Skeletal muscle satellite cell (primary cell): ENCODE measurements around the gene PNPLA3. TPM values are rescaled to one million over a fixed set of nuclear protein-coding genes. Genes with fewer than 3 reads are reported as not detected.

Experiments
- H3K27me3 ChIP-seq: 2 replicates; pipeline ENCODE4 v1.7.0; 2013; ENCODE audit warnings: low read length; ENCODE audit not compliant: control insufficient read depth, insufficient read depth
- H3K36me3 ChIP-seq: 2 replicates; pipeline ENCODE4 v1.7.0; 2013; ENCODE audit warnings: mild to moderate bottlenecking, control low read depth, low read length; ENCODE audit not compliant: insufficient read depth
- H3K4me1 ChIP-seq: 2 replicates; pipeline ENCODE4 v1.7.0; 2013; ENCODE audit warnings: low read length; ENCODE audit not compliant: control insufficient read depth, insufficient read depth
- H3K4me2 ChIP-seq: 2 replicates; pipeline ENCODE4 v1.7.0; 2013; ENCODE audit warnings: mild to moderate bottlenecking, low read length
- H3K4me3 ChIP-seq: 2 replicates; pipeline ENCODE4 v1.7.0; 2013; ENCODE audit warnings: low read length
- H3K9ac ChIP-seq: 2 replicates; pipeline ENCODE4 v1.7.0; 2013; ENCODE audit warnings: mild to moderate bottlenecking, low read depth, low read length, moderate library complexity
- H3K9me3 ChIP-seq: replicated peaks from 2 replicates; pipeline ENCODE4 v1.7.0; 2013; ENCODE audit warnings: mild to moderate bottlenecking, control low read depth, low read length
- total RNA-seq: library from RNA; depleted of rRNA; stranded (reverse); fragments of >200 nt; gene quantifications from 2 replicates; pipeline ENCODE4 v1.2.3, GENCODE V29; 2012; rRNA removed

Gene PNPLA3
- total RNA-seq: 1.5 and 2.4 TPM in 2 replicates

GRCh38 chr22:43923631-43924464 lies at the start of gene PNPLA3:
TSS of gene PNPLA3 (plus strand) at chr22:43923805. CDS start at chr22:43923912, 107 bp downstream.
- Histone ChIP-seq H3K36me3 (peaks cover 10% of the 10 kb centered on the region), H3K9ac (peak within 1 kb of the TSS; percentile 77), H3K27me3 (no peaks in the 10 kb centered on the region), H3K4me3 (peak within 1 kb of the TSS; percentile 86), H3K9me3 (no peaks in the 10 kb centered on the region), H3K4me1 (peaks cover 51% of the 10 kb centered on the region), H3K4me2 (peak within 1 kb of the TSS; percentile 88)

- no peaks in the 10 kb centered on the region for H3K4me1 ChIP-seq
- H3K4me3 ChIP-seq: no peak overlapping the region
- H3K9ac ChIP-seq: no peak overlapping the region
- peaks cover 30% of the 10 kb centered on the region for H3K27me3 ChIP-seq
- no peak overlapping the region for H3K4me2 ChIP-seq
- no peaks in the 10 kb centered on the region for H3K9me3 ChIP-seq
- no peaks in the 10 kb centered on the region for H3K36me3 ChIP-seq
Observed at GRCh38 chr22:43876866-43877509, 46.6 kb upstream of the PNPLA3 start.

GRCh38 chr22:43878079-43878795 lies 45.4 kb upstream of the PNPLA3 start:
- Histone ChIP-seq H3K9ac (no peak overlapping the region), H3K27me3 (peaks cover 24% of the 10 kb centered on the region), H3K4me3 (no peak overlapping the region), H3K9me3 (no peaks in the 10 kb centered on the region), H3K4me2 (no peak overlapping the region), H3K4me1 (no peaks in the 10 kb centered on the region), H3K36me3 (no peaks in the 10 kb centered on the region)

- H3K27me3 ChIP-seq: peaks cover 24% of the 10 kb centered on the region
- no peaks in the 10 kb centered on the region for H3K36me3 ChIP-seq
- no peaks in the 10 kb centered on the region for H3K4me1 ChIP-seq
Observed at GRCh38 chr22:43878831-43879550, 44.6 kb upstream of the PNPLA3 start.

GRCh38 chr22:43879901-43880540 lies 43.6 kb upstream of the PNPLA3 start:
- H3K27me3 ChIP-seq: peaks cover 24% of the 10 kb centered on the region
- H3K4me2 ChIP-seq: no peak overlapping the region
- no peak overlapping the region for H3K4me3 ChIP-seq
- H3K4me1 ChIP-seq: no peaks in the 10 kb centered on the region
- H3K9me3 ChIP-seq: no peaks in the 10 kb centered on the region
- H3K36me3 ChIP-seq: no peaks in the 10 kb centered on the region
- no peak overlapping the region for H3K9ac ChIP-seq

More at GRCh38 chr22:43878831-43879550, 44.6 kb upstream of the PNPLA3 start:
- no peaks in the 10 kb centered on the region for H3K9me3 ChIP-seq
- no peak overlapping the region for H3K4me2 ChIP-seq
- no peak overlapping the region for H3K4me3 ChIP-seq
- no peak overlapping the region for H3K9ac ChIP-seq

- no peak overlapping the region for H3K9ac ChIP-seq
- no peak overlapping the region for H3K4me3 ChIP-seq
- no peaks in the 10 kb centered on the region for H3K4me1 ChIP-seq
- no peaks in the 10 kb centered on the region for H3K9me3 ChIP-seq
- peaks cover 25% of the 10 kb centered on the region for H3K27me3 ChIP-seq
- H3K36me3 ChIP-seq: no peaks in the 10 kb centered on the region
- no peak overlapping the region for H3K4me2 ChIP-seq
Observed at GRCh38 chr22:43880541-43880991, 43.0 kb upstream of the PNPLA3 start.

GRCh38 chr22:43881091-43882061 lies 42.2 kb upstream of the PNPLA3 start:
- no peak overlapping the region for H3K4me2 ChIP-seq
- no peaks in the 10 kb centered on the region for H3K4me1 ChIP-seq
- peaks cover 27% of the 10 kb centered on the region for H3K27me3 ChIP-seq
- H3K36me3 ChIP-seq: no peaks in the 10 kb centered on the region
- no peak overlapping the region for H3K4me3 ChIP-seq
- H3K9me3 ChIP-seq: no peaks in the 10 kb centered on the region
- no peak overlapping the region for H3K9ac ChIP-seq

- H3K9ac ChIP-seq: no peak overlapping the region
- H3K36me3 ChIP-seq: no peaks in the 10 kb centered on the region
- H3K9me3 ChIP-seq: no peaks in the 10 kb centered on the region
- H3K27me3 ChIP-seq: peaks cover 28% of the 10 kb centered on the region
- no peaks in the 10 kb centered on the region for H3K4me1 ChIP-seq
- no peak overlapping the region for H3K4me3 ChIP-seq
- H3K4me2 ChIP-seq: no peak overlapping the region
Observed at GRCh38 chr22:43882122-43882767, 41.4 kb upstream of the PNPLA3 start.

- Histone ChIP-seq H3K9me3 (no peaks in the 10 kb centered on the region), H3K4me3 (no peak overlapping the region), H3K9ac (no peak overlapping the region), H3K27me3 (peaks cover 34% of the 10 kb centered on the region), H3K36me3 (no peaks in the 10 kb centered on the region), H3K4me2 (no peak overlapping the region), H3K4me1 (no peaks in the 10 kb centered on the region)
Observed at GRCh38 chr22:43883012-43883661, 40.5 kb upstream of the PNPLA3 start.
